Inflammatory macrophage treated with lipopolysaccharide for 1 hour (primary cell): ENCODE data around the gene MTG1.
"Not testable (repeated sequence)": the region's sequence is repeated elsewhere in the genome, so short reads cannot be mapped to it uniquely, and the experiment has no call there.

ENCODE experiments used
- DNase-seq, 2 donors: peaks; one replicate each; pipeline ENCODE4 v3.0.0-alpha.2; 2020 to 2022

MTG1 gene

DNA sequence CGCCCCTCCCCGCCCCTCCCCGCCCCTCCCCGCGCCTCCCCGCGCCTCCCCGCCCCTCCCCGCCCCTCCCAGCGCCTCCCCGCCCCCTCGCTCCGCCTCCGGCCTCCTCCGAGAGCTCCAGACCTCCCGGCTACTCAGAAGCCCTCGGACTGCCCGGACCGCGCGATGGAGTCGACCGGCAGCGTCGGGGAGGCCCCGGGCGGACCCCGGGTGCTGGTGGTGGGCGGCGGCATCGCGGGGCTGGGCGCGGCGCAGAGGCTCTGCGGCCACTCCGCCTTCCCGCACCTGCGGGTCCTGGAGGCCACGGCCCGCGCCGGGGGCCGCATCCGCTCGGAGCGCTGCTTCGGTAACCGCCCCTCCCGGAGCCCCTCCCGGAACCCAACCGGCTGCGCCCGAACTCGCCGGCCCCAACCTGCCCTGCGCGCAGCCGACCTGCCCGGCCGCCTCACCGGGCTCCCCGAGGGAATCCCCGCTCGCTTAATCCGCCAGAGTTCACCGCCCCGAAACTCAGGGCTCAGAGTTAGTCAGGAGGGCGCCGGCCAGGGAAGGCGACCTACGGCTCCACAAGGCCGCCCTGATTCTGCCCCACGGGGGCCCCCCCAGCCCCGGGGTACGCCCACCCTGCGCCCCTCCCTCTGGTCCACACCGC, 14.7 kb upstream of the MTG1 start, which contains the start of gene PAOX:
Gene PAOX (plus strand): TSS at position 111 of the 649 bp plus-strand sequence. CDS start 55 bp downstream, at position 166.
- peak; percentile 50 to 56 for DNase-seq

- DNase-seq, result no peak
Observed at GRCh38 chr10:133379801-133380666, 13.9 kb upstream of the MTG1 start.

DNA sequence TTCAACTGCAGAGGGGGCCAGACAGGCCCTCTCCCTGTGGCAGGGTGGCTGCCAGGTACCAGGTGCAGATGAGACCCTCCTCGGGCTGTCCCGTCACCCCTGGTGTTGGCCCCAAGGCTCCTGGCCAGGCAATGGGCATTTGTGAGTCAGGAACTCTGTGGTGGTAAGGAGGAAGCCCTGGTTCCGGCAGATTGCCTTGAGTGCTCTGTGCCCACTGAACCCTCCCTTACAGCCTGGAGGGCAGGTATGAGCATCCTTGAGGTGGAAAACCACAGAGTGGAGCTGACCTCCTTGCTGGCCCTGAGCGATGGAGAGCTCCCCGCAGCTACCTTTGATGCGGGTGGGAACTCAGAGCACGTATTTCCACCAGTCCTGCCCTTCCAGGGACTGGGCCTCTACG, 12.9 kb upstream of the MTG1 start:
- DNase-seq, result no peak

GRCh38 chr10:133383551-133383950, 10.4 kb upstream of the MTG1 start:
- no peak for DNase-seq

- DNase-seq, result no peak
Observed at GRCh38 chr10:133384071-133384470, 9.9 kb upstream of the MTG1 start.

GRCh38 chr10:133385214-133385613, 8.7 kb upstream of the MTG1 start:
- DNase-seq, result no peak

GRCh38 chr10:133386951-133387350, 7.0 kb upstream of the MTG1 start:
- not testable (repeated sequence) for DNase-seq

GRCh38 chr10:133388236-133388972, 5.6 kb upstream of the MTG1 start:
- no peak for DNase-seq

DNA sequence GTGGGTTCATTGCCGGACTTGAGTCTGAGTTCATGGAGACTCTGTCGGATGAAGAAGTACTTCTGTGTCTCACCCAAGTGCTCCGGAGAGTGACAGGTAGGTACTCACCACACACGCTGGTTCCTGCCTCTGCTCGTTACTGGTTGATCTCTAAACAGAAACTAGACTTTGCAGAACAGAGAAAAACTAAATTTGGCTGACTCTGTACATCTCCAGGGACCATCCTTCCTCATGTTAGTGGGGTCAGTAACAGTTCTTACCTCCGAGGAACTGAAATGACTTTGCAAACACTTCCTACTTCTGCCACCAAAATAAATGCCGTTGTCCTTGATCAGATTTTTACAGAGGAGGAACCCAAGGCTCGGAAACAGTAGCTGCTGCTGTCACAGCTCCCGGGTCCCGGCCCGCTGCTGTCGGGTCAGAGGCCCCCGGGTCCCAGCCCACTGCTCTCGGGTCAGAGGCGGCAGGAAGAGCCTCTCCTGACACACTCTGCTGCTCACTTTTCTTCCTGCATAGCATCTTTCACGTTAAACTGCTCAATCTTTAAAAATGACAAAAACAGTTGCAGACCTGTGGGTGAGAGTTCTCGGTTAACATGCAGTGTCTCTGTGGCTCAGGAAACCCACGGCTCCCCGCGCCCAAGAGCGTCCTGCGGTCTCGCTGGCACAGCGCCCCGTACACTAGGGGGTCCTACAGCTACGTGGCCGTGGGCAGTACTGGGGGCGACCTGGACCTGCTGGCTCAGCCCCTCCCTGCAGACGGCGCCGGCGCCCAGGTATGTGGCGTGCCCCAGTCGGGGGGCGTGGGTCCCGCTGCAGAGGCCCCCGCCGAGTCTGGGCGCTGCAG, 4.8 kb upstream of the MTG1 start:
- DNase-seq, result peak in 1 of 2 donors; percentile 6

DNA sequence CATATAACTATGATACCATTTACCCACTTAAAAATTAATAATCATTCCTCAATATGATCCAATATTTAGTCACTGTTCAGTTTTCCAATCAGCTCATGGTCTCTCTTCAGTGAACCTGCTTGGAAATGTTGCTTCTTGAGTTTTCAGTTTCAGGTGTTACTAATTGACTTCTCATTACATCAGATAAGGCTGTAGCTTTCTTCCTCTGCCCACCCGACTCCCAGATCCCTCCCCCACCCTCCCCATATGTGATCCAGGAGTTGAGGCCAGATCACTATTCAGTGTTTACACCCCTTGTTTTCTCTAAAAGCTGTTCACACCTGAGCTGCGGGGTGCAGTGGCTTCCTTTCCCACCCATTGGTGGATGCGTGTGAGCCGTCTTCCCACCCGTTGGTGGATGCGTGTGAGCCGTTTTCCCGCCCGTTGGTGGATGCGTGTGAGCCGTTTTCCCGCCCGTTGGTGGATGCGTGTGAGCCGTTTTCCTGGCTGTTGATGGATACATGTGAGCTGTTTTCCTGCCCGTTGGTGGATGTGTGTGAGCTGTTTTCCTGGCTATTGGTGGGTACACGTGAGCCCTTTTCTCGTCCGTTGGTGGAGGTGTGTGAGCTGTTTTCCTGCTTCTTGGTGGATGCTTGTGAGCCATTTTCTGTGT, 3.2 kb upstream of the MTG1 start:
- DNase-seq, result no peak

DNA sequence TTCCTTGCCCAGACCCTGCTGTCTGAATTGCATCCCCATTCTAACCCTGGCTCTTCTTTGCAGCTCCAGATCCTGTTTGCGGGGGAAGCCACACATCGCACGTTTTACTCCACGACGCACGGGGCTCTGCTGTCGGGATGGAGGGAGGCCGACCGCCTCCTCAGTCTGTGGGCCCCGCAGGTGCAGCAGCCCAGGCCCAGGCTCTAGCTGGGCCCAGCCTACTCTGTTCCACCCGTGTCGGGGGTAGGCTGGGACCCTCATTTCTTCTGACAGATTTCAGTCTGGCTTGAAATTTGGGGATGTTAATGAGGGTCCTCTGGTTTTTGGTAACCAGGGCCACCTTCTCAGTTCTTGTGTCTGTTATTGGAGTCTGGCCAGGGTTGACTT, 2.7 kb upstream of the MTG1 start:
- DNase-seq, result no peak

GRCh38 chr10:133391761-133392518, 2.0 kb upstream of the MTG1 start:
- peak in 1 of 2 donors; percentile 18 for DNase-seq

- no peak for DNase-seq
Observed at GRCh38 chr10:133393401-133394063, 425 bp upstream of the MTG1 start.

- peak in 1 of 2 donors; percentile 10 for DNase-seq
Observed at GRCh38 chr10:133394801-133395221, 854 bp downstream of the MTG1 start.

DNA sequence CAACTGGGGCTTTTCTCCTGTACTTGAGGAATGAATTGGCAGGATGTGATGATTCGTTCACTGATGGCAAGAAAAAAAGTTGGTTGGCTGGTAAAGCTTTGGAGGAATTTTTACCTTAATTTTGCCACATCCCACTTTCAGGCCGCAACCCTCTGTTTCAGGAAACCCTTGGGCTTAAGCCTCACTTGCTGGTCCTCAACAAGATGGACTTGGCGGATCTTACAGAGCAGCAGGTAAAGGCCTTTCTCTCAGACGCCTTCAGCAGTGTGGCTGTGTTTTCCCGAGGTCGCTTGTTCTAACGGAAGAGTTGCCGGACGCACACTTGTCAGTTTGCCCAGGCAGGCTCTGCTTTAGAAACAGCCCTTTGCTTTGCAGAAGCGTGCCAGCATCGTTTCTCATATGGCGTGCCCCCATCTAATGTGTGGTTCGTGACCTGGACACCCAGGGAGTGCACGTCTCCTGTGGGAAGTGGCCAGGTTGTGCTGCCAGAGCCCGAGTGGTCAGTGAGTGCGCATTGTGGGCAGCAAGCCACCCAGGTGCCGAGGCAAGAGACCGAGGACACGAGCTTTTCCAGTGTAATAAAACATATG, 2.2 kb downstream of the MTG1 start:
- DNase-seq, result no peak

DNA sequence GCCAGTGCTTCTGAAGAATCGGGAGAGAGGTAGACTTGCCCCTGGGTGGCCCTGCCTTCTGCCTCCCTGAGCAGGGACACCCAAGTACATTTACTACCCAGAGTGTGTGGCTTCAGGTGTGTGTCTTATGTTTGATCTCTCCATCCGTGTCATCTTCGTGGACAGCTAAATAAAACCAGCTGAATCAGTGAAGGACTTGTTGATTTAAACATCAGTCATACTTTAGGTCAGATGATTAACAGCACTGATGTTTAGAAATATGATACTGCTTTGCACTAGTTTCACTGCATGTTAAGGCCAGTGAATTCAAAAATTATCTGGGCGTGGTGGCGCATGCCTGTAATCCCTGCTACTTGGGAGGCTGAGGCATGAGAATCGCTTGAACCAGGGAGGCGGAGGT, 4.0 kb downstream of the MTG1 start:
- DNase-seq, result no peak

DNA sequence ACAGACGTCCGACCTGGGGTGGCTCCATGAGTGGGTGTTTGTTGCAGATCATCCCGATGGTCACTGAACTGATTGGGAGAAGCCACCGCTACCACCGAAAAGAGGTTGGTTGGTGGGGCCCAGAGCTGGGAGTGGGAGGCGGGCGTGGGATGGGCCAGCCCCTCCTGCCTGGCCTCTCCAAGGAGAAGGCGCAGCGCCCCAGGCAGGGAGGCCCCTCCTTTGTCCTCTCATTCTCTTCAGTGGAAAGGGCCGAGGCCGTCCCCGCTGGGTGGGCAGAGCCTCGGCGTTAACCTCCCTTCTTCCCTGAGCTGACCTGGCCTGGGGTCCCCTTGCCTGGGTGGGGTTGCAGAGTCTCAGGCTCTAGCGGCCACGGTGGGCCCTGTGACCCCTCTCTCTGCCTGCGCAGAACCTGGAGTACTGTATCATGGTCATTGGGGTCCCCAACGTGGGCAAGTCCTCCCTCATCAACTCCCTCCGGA, 5.2 kb downstream of the MTG1 start:
- DNase-seq, result no peak

DNA sequence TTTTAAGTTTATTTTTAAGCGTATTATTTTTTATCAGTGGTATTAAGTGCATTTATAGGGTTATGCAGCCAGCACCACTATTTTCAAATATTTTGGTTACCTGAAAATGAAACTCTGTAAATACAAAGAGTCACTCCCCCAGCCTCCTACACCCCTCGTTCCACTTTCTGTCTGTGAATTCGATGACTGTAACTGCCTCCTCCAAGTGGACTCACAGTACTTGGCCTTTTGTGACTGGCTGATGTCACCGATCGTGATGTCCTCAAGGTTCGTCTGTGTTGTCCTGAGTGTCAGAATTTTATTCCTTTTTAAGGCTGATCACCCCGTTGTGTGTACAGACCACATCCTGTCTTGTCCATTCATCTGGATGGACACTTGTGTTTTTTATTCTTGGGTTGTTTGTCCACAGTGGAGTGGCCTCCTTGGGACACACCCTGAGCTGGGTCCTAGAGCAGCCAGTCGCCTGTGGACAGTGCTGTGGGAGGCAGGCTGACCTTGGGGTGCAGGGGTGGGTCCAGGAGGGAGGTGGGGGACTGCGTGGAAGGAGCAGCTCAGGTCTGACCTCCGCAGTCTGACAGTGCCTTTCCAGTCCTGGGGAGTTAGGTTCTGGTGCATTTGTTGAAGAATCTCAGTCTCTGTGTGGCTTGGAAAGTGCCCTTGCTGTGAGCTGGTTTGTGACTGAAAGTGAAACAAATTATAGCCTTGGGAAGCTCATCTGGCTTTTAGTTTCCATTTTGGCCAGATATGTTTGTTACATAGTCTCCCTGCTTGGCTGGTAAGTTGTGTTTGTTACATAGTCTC, 6.9 kb downstream of the MTG1 start:
- no peak for DNase-seq

DNA sequence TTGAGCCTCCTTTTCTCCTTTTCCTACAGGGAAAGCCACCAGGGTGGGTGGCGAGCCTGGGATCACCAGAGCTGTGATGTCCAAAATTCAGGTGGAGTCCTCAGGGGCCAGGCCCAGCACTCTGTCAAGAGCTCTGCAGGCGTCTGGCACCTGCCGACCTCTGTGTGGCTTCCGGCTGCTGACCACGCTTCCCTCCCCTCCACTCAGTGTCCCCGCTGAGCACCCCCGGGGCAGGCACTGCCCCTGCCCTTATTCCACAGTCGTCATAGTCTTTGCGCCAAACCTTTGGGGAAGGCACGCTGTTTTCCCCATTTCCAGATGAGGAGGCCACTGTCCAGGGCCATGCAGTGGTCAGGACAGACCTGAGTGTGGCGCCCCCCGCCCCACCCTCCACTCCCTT, 7.5 kb downstream of the MTG1 start:
- DNase-seq, result no peak
